ENCODE data around the gene OTUD7B.
"Not testable (repeated sequence)": the region's sequence is repeated elsewhere in the genome, so short reads cannot be mapped to it uniquely, and the experiment has no call there.

The OTUD7B gene

GRCh38 chr1:149942885-149943284, 67.6 kb downstream of the OTUD7B start:
- no peak for DNase-seq

- peak; percentile 47 for DNase-seq
Observed at GRCh38 chr1:149942207-149942606, 68.3 kb downstream of the OTUD7B start.

- DNase-seq: no peak
Observed at GRCh38 chr1:149940427-149940826, 70.1 kb downstream of the OTUD7B start.

GRCh38 chr1:149938668-149939003, 71.9 kb downstream of the OTUD7B start:
- not testable (repeated sequence) for DNase-seq

- no peak for DNase-seq
Observed at GRCh38 chr1:149937759-149938158, 72.8 kb downstream of the OTUD7B start.

GRCh38 chr1:149936992-149937705, 73.4 kb downstream of the OTUD7B start:
- DNase-seq: no peak

GRCh38 chr1:149936170-149936991, 74.1 kb downstream of the OTUD7B start, which contains the start of gene MTMR11:
MTMR11 (minus strand) TSS chr1:149936879; CDS start chr1:149936647, 232 bp downstream.
- DNase-seq: peak; percentile 5

- no peak for DNase-seq
Observed at GRCh38 chr1:149934356-149934755, 76.2 kb downstream of the OTUD7B start.

GRCh38 chr1:149933208-149933607, 77.3 kb downstream of the OTUD7B start:
- no peak for DNase-seq

- DNase-seq: no peak
Observed at GRCh38 chr1:149932474-149932873, 78.1 kb downstream of the OTUD7B start.

GRCh38 chr1:149931212-149931790, 79.2 kb downstream of the OTUD7B start:
- no peak for DNase-seq

- DNase-seq: no peak
Observed at GRCh38 chr1:149929856-149930255, 80.7 kb downstream of the OTUD7B start.

- no peak for DNase-seq
Observed at GRCh38 chr1:149928401-149928724, 82.2 kb downstream of the OTUD7B start.

- DNase-seq: peak; percentile 96
Observed at GRCh38 chr1:149927563-149928400, 82.7 kb downstream of the OTUD7B start, which contains the start of gene SF3B4. SF3B4 (minus strand) TSS chr1:149927803; CDS start chr1:149927759, 44 bp downstream.

GRCh38 chr1:149927056-149927562, 83.4 kb downstream of the OTUD7B start:
- no peak for DNase-seq

GRCh38 chr1:149926296-149926695, 84.2 kb downstream of the OTUD7B start:
- DNase-seq: no peak

- no peak for DNase-seq
Observed at GRCh38 chr1:149925751-149926150, 84.8 kb downstream of the OTUD7B start.

GRCh38 chr1:149925345-149925744, 85.2 kb downstream of the OTUD7B start:
- DNase-seq: no peak

- no peak for DNase-seq
Observed at GRCh38 chr1:149923626-149924025, 86.9 kb downstream of the OTUD7B start.

GRCh38 chr1:149917571-149918144, 92.9 kb downstream of the OTUD7B start, which contains the start of gene SV2A:
SV2A (minus strand) TSS chr1:149917844; CDS start chr1:149913840, 4,004 bp downstream.
- DNase-seq: peak; percentile 75

GRCh38 chr1:149916898-149917252, 93.7 kb downstream of the OTUD7B start:
- no peak for DNase-seq

GRCh38 chr1:149916193-149916897, 94.2 kb downstream of the OTUD7B start:
- no peak for DNase-seq
